NCI-H526 treated with DMSO at 0.1 percent for 48 hours (cell line): ENCODE measurements around the gene C2orf42.
A peak's percentile ranks its signal among the peaks of the same experiment; 100 is the strongest.
"Not testable (repeated sequence)": the region's sequence is repeated elsewhere in the genome, so short reads cannot be mapped to it uniquely, and the experiment has no call there.

Source experiments
- DNase-seq: peaks from one replicate; lab custom pipeline; 2025; lab: John Stamatoyannopoulos, UW

Gene C2orf42

GRCh38 chr2:70190418-70191243 is at the start of gene C2orf42:
TSS of gene C2orf42 (minus strand) at chr2:70191019. CDS start at chr2:70181985, 9,034 bp downstream.
- peak; percentile 96 for DNase-seq

- DNase-seq: no peak
These were observed 49.8 kb upstream of the C2orf42 start for GRCh38 chr2:70240599-70240998.

GRCh38 chr2:70233926-70234325 is 43.1 kb upstream of the C2orf42 start:
- no peak for DNase-seq

GRCh38 chr2:70226781-70227180 is 36.0 kb upstream of the C2orf42 start:
- no peak for DNase-seq

GRCh38 chr2:70223305-70223704 is 32.5 kb upstream of the C2orf42 start:
- DNase-seq: not testable (repeated sequence)

GRCh38 chr2:70214953-70215549 is 24.2 kb upstream of the C2orf42 start:
- DNase-seq: no peak

GRCh38 chr2:70214365-70214764 is 23.5 kb upstream of the C2orf42 start:
- no peak for DNase-seq

GRCh38 chr2:70212298-70212932 is 21.6 kb upstream of the C2orf42 start:
- DNase-seq: no peak

- DNase-seq: no peak
These were observed 20.8 kb upstream of the C2orf42 start for GRCh38 chr2:70211595-70211994.

GRCh38 chr2:70204452-70204851 is 13.6 kb upstream of the C2orf42 start:
- DNase-seq: no peak

- no peak for DNase-seq
These were observed 12.3 kb upstream of the C2orf42 start for GRCh38 chr2:70203086-70203485.

GRCh38 chr2:70202236-70202806 is 11.5 kb upstream of the C2orf42 start:
- DNase-seq: no peak

GRCh38 chr2:70201831-70202230 is 11.0 kb upstream of the C2orf42 start:
- no peak for DNase-seq

- no peak for DNase-seq
These were observed 10.5 kb upstream of the C2orf42 start for GRCh38 chr2:70201225-70201768.

GRCh38 chr2:70199320-70199864 is 8.6 kb upstream of the C2orf42 start:
- no peak for DNase-seq

GRCh38 chr2:70192516-70192915 is 1.7 kb upstream of the C2orf42 start:
- DNase-seq: no peak

GRCh38 chr2:70191244-70191735 is 471 bp upstream of the C2orf42 start:
- no peak for DNase-seq

- DNase-seq: no peak
These were observed 2.4 kb downstream of the C2orf42 start for GRCh38 chr2:70188460-70188859.

- not testable (repeated sequence) for DNase-seq
These were observed 3.6 kb downstream of the C2orf42 start for GRCh38 chr2:70187170-70187569.

GRCh38 chr2:70182689-70183088 is 8.1 kb downstream of the C2orf42 start:
- no peak for DNase-seq

GRCh38 chr2:70181363-70181956 is 9.4 kb downstream of the C2orf42 start:
- no peak for DNase-seq

GRCh38 chr2:70173520-70173919 is 17.3 kb downstream of the C2orf42 start:
- no peak for DNase-seq
